ENCODE results near the gene ZNRF2. TPM values are rescaled to one million over a fixed set of nuclear protein-coding genes. Genes with fewer than 3 reads are reported as not detected.

The ZNRF2 gene
- total RNA-seq, 1 experiment from 2014 or later, result 22.1 TPM

DNA sequence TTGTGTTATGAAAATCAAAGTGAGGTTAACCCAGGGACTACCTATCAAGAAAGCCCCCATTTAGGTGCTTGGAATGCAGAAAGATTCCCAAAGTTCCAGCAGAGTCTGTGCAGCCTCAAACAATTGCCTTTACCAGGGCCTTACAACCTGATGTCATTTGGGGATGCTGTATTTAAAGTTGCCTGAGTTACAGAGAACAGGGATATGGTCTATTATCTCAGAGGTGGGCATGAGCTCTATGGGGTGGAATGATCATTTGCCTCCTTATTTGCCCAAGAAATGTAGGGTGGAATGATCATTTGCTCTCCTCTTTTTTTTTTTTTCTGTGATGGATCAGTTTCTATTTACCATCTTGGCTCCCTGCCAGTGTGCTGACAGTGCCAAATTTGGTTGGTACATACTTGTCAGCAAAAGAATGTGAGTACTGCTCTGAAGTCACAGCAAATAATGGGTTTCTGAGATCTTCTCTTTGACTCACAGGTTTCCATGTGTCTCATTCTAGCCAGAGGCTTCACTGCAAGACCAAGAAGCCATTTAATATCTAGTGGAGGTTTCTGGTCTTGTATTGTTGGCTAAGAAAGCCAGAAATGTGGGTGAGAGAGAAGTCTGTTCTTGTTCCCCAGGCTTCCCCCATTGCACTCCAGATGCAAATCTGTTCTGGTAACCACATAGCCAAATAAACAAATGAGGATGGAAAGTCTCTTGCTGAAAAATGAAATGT lies 45.5 kb upstream of the ZNRF2 start:
- H3K27me3 ChIP-seq (ENCODE audit: control insufficient read depth, insufficient read depth, low read length), result peaks cover 35% of the 10 kb centered on the region
- TF ChIP-seq, protein P1, sequence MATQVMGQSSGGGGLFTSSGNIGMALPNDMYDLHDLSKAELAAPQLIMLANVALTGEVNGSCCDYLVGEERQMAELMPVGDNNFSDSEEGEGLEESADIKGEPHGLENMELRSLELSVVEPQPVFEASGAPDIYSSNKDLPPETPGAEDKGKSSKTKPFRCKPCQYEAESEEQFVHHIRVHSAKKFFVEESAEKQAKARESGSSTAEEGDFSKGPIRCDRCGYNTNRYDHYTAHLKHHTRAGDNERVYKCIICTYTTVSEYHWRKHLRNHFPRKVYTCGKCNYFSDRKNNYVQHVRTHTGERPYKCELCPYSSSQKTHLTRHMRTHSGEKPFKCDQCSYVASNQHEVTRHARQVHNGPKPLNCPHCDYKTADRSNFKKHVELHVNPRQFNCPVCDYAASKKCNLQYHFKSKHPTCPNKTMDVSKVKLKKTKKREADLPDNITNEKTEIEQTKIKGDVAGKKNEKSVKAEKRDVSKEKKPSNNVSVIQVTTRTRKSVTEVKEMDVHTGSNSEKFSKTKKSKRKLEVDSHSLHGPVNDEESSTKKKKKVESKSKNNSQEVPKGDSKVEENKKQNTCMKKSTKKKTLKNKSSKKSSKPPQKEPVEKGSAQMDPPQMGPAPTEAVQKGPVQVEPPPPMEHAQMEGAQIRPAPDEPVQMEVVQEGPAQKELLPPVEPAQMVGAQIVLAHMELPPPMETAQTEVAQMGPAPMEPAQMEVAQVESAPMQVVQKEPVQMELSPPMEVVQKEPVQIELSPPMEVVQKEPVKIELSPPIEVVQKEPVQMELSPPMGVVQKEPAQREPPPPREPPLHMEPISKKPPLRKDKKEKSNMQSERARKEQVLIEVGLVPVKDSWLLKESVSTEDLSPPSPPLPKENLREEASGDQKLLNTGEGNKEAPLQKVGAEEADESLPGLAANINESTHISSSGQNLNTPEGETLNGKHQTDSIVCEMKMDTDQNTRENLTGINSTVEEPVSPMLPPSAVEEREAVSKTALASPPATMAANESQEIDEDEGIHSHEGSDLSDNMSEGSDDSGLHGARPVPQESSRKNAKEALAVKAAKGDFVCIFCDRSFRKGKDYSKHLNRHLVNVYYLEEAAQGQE (IDR thresholded peaks at IDR 0.05; ENCODE audit: insufficient read depth in 1 of 2, low read depth in 2 of 2, low read length in 1 of 2), result no peak
- TF ChIP-seq SIN3A (IDR thresholded peaks at IDR 0.05; ENCODE audit: borderline replicate concordance, insufficient read depth, low read depth, low read length) (no peak), TCF7L2 (IDR thresholded peaks at IDR 0.05; ENCODE audit: low read depth, low read length) (no peak), POLR2AphosphoS5 (IDR thresholded peaks at IDR 0.05; ENCODE audit: low read depth, low read length) (no peak)
- TF ChIP-seq, protein P2, sequence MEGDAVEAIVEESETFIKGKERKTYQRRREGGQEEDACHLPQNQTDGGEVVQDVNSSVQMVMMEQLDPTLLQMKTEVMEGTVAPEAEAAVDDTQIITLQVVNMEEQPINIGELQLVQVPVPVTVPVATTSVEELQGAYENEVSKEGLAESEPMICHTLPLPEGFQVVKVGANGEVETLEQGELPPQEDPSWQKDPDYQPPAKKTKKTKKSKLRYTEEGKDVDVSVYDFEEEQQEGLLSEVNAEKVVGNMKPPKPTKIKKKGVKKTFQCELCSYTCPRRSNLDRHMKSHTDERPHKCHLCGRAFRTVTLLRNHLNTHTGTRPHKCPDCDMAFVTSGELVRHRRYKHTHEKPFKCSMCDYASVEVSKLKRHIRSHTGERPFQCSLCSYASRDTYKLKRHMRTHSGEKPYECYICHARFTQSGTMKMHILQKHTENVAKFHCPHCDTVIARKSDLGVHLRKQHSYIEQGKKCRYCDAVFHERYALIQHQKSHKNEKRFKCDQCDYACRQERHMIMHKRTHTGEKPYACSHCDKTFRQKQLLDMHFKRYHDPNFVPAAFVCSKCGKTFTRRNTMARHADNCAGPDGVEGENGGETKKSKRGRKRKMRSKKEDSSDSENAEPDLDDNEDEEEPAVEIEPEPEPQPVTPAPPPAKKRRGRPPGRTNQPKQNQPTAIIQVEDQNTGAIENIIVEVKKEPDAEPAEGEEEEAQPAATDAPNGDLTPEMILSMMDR (IDR thresholded peaks at IDR 0.05), result no peak
- no TSS peak for BruUV-seq (replicated peaks)
- DNase-seq (ENCODE audit: low read depth, low spot score) (no peak), ATAC-seq (no peak)
- in situ Hi-C loops (cut with HindIII; ENCODE audit: low pct_unique_long_range_greater_than_20kb, low sequenced_read_pairs) (no loop called here), intact Hi-C loops (cut with micrococcal nuclease; ENCODE audit: unreplicated experiment) (no loop called here)
- no peak overlapping the region for H3K27ac ChIP-seq (ENCODE audit: low read length)
- H3K36me3 ChIP-seq (ENCODE audit: control insufficient read depth, insufficient read depth, low read length), result no peaks in the 10 kb centered on the region
- H3K4me1 ChIP-seq (ENCODE audit: control insufficient read depth, insufficient read depth, low read length), result no peaks in the 10 kb centered on the region
- POLR2A ChIA-PET, result no interaction called here
- H3K9me3 ChIP-seq (ENCODE audit: control insufficient read depth, insufficient read depth, low read depth, low read length), result no peaks in the 10 kb centered on the region
- no peak overlapping the region for H3K4me3 ChIP-seq (ENCODE audit: low read depth in 2 of 2, low read length in 2 of 2)
- CTCF ChIA-PET, result no interaction called here

DNA sequence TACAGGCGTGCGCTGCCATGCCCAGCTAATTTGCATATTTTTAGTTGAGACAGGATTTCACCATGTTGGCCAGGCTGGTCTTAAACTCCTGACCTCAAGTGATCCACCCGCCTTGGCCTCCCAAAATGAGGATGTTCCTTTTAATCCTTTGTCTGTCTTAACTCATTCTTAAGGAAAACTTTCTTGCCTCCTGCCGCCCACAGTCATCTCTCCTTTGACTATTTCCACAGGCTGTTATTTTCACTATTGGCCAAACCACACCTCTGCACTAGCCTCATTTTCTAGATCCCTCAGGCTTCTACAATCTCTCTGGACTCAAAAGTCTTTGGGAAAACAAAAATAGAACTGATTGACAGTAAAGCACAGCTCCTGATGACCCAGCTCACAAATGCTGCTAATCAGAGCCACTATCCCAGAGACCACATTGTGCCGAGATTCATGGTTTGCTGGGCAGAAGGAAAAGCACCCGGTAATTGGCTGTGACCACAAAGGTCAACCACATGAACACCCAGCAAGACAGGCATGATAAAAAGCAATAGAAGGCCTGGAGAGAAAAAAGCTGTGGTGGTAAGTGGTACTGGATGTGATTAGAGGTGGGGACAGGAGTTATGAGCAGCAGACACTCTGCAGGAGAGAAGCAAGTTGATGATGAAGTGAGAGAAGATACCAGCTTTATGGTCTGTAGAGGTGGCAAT lies 44.1 kb upstream of the ZNRF2 start:
- in situ Hi-C loops (cut with HindIII; ENCODE audit: low pct_unique_long_range_greater_than_20kb, low sequenced_read_pairs), result no loop called here
- Histone ChIP-seq H3K4me3 (ENCODE audit: low read depth in 2 of 2, low read length in 2 of 2) (no peak overlapping the region), H3K27ac (ENCODE audit: low read length) (no peak overlapping the region), H3K4me1 (ENCODE audit: control insufficient read depth, insufficient read depth, low read length) (no peaks in the 10 kb centered on the region), H3K36me3 (ENCODE audit: control insufficient read depth, insufficient read depth, low read length) (no peaks in the 10 kb centered on the region), H3K27me3 (ENCODE audit: control insufficient read depth, insufficient read depth, low read length) (peaks cover 42% of the 10 kb centered on the region), H3K9me3 (ENCODE audit: control insufficient read depth, insufficient read depth, low read depth, low read length) (no peaks in the 10 kb centered on the region)
- DNase-seq (ENCODE audit: low read depth, low spot score) (no peak), ATAC-seq (no peak)
- TF ChIP-seq POLR2AphosphoS5 (IDR thresholded peaks at IDR 0.05; ENCODE audit: low read depth, low read length), result no peak
- TF ChIP-seq, protein P1 (IDR thresholded peaks at IDR 0.05; ENCODE audit: insufficient read depth in 1 of 2, low read depth in 2 of 2, low read length in 1 of 2), result no peak
- no peak for TF ChIP-seq TCF7L2 (IDR thresholded peaks at IDR 0.05; ENCODE audit: low read depth, low read length)
- TF ChIP-seq SIN3A (IDR thresholded peaks at IDR 0.05; ENCODE audit: borderline replicate concordance, insufficient read depth, low read depth, low read length), result no peak
- TF ChIP-seq, protein P2 (IDR thresholded peaks at IDR 0.05), result no peak
- intact Hi-C loops (cut with micrococcal nuclease; ENCODE audit: unreplicated experiment), result no loop called here
- POLR2A ChIA-PET, result interaction anchor here (0.7 kb wide), 1 partner anchor 342 kb away, joined by 4 read pairs; no protein-coding TSS in a partner anchor
- no TSS peak for BruUV-seq (replicated peaks)
- CTCF ChIA-PET, result interaction anchor here (0.6 kb wide), 1 partner anchor 15 kb away, joined by 4 read pairs; no protein-coding TSS in a partner anchor

All from Panc1 (cell line).